Measurements from ENCODE around the gene KCNIP4. TPM values are rescaled to one million over a fixed set of nuclear protein-coding genes. Genes with fewer than 3 reads are reported as not detected.

KCNIP4 gene
- total and polyA plus RNA-seq, 10 of the 15 experiments (the other 5 are each of a cell fraction or from before 2014, with no cell fraction given): 0.03 to 0.23 (median 0.13) TPM; not detected in 7

DNA sequence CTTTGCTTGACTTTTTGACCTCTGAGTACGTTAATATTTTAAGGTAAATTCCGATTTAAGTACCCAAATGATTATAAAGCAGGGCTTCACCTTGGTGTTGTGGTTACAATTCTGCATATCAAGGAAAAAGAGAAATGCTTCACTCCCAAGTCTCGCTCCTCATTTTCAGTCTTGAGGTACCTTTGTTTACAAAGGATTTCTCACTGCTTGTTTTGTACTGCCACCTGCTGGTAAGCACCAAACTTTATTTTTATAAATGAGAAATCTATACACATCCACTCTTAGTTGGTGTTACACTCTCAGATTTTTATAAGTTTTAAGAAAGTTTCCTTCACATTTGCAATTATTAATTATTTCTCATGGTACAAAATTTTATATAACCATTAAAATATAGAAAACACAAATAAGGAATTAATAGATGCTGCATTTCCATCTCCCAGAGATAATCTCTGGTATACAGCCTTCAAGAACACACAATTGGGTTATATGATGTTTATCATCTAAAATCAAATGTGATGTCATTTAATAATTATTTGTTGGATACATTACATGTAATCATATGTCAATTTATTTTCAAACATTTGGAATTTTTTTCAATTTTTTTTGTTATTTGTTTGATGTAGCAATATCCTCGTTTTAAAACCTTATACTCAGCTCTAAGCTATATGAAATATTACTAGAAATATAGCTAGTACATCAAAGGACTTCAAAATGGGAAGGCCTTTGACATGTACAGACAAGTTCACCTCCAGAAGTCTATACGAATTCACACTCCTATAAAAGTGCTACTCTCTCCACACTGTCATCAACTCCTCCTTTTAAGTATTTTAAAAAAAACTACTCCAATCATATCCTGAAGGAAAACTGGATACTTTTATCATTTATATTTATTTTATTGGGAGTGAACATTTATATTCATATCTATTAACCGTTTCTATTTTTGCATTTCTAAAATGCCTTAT is 179.9 kb downstream of the KCNIP4 start:
- Histone ChIP-seq H3K4me1 (ENCODE audit: control insufficient read depth, insufficient read depth, low read length) (no peaks in the 10 kb centered on the region), H3K27me3 (replicated peaks in 1 of 2; ENCODE audit: control insufficient read depth in 2 of 2, insufficient read depth in 2 of 2, low read length in 1 of 2) (no peaks in the 10 kb centered on the region), H3K27ac (ENCODE audit: control insufficient read depth, insufficient read depth) (no peak overlapping the region), H2AFZ (ENCODE audit: control insufficient read depth, low read depth, low read length) (no peak overlapping the region), H3K9me3 (replicated peaks; ENCODE audit: control insufficient read depth, insufficient read depth, low read length) (no peaks in the 10 kb centered on the region), H3K4me2 (ENCODE audit: control insufficient read depth, insufficient read depth) (no peak overlapping the region), H3K79me2 (ENCODE audit: control insufficient read depth, insufficient read depth, low read length) (no peaks in the 10 kb centered on the region), H3K9ac (ENCODE audit: control insufficient read depth, insufficient read depth, low read length) (no peak overlapping the region), H3K4me3 (no peak overlapping the region), H3K36me3 (ENCODE audit: control insufficient read depth in 2 of 2, insufficient read depth in 2 of 2, low read length in 1 of 2) (no peaks in the 10 kb centered on the region), H4K20me1 (ENCODE audit: control insufficient read depth, insufficient read depth) (no peaks in the 10 kb centered on the region)
- no TSS peak for BruUV-seq (replicated peaks)
- TF ChIP-seq CTCF (IDR thresholded peaks at IDR 0.05 in 2 of 3, conservative IDR thresholded peaks at IDR 0.05 in 1 of 3; ENCODE audit: control insufficient read depth in 2 of 3, extremely low read depth in 1 of 3, insufficient read depth in 1 of 3, low read depth in 3 of 3, low read length in 3 of 3) (peak; percentile 56 to 68 (median 63); a peak in 5 of 6 replicates), SMC3 (IDR thresholded peaks at IDR 0.05; ENCODE audit: borderline replicate concordance, low read length) (peak; percentile 63; the same call in 1 of the 2 replicates), KDM1A (IDR thresholded peaks at IDR 0.05; ENCODE audit: borderline replicate concordance) (no peak), NR2F1 (conservative IDR thresholded peaks at IDR 0.05) (peak; percentile 31; the same call in 1 of the 2 replicates), RAD21 (IDR thresholded peaks at IDR 0.05; ENCODE audit: insufficient read depth, low read depth, low read length) (peak; percentile 79), JUNB (IDR thresholded peaks at IDR 0.05) (no peak), ZNF24 (IDR thresholded peaks at IDR 0.05) (no peak)
- WGBS (ENCODE audit: insufficient coverage, insufficient replicate concordance, low lambda C conversion rate, missing lambda C conversion rate): 0% methylated on average over 6 of the region's 6 CpGs
- intact Hi-C loops (cut with micrococcal nuclease; ENCODE audit: unreplicated experiment) (loop anchor here (1.0 to 10.0 kb wide), 3 partner anchors 256 to 1344 kb away; no protein-coding TSS in a partner anchor), in situ Hi-C loops (cut with MboI) (loop anchor here (5.0 to 25.0 kb wide), 3 partner anchors 261 to 1356 kb away; no protein-coding TSS in a partner anchor)
- ATAC-seq: peak; percentile 82
- FAIRE-seq: no peak
- CTCF ChIA-PET: interaction anchor here (0.6 to 6.0 kb wide), 10 partner anchors 8 to 995 kb away, joined by 3 to 105 read pairs (median 3); no protein-coding TSS in a partner anchor
- DNase-seq (ENCODE audit: low read depth, low spot score): no peak
- POLR2A ChIA-PET: no interaction called here
- RAD21 ChIA-PET (ENCODE audit: unreplicated experiment): interaction anchor here (0.7 to 1.3 kb wide), 2 partner anchors 255 to 1241 kb away, joined by 3 to 6 read pairs; no protein-coding TSS in a partner anchor
- SMC1A ChIA-PET (ENCODE audit: uncharacterized antibody, unreplicated experiment): interaction anchor here (1.0 to 1.8 kb wide), 6 partner anchors 73 to 995 kb away, joined by 3 to 8 read pairs (median 6); no protein-coding TSS in a partner anchor

Data from GM12878 (cell line).